SK-N-SH (cell line): Measurements from ENCODE around the gene DCTD.

Source experiments
- CHD2 ChIP-seq: fragments of 150-350 bp; IDR thresholded peaks from 2 replicates; pipeline ENCODE4 v1.6.1; 2018; ENCODE audit warnings: low read length; ENCODE audit not compliant: partially characterized antibody
- CTCF ChIP-seq: fragments of 200-600 bp; sonication (generic); IDR thresholded peaks from 2 replicates; pipeline ENCODE4 v1.6.1; 2017; ENCODE audit warnings: antibody characterized with exemption, mild to moderate bottlenecking, moderate library complexity
- EP300 ChIP-seq, 2 experiments: IDR thresholded peaks; 2 replicates each; pipeline versions ENCODE4 v1.4.0 to v1.6.1; 2012; ENCODE audit warnings: borderline replicate concordance in 1 of 2, low read depth in 1 of 2, low read length in 1 of 2
- EZH2phosphoT487 ChIP-seq: fragments of 200-600 bp; sonication (generic); IDR thresholded peaks from 2 replicates; pipeline ENCODE4 v1.6.1; 2017; ENCODE audit warnings: low read depth, mixed run types, mild to moderate bottlenecking, antibody characterized with exemption, moderate library complexity, borderline replicate concordance
- GABPA ChIP-seq: IDR thresholded peaks from 2 replicates; pipeline ENCODE4 v1.4.0; 2012; ENCODE audit warnings: low read depth, mild to moderate bottlenecking
- MXI1 ChIP-seq: IDR thresholded peaks from 2 replicates; pipeline ENCODE4 v1.6.1; 2012; ENCODE audit warnings: mild to moderate bottlenecking, low read depth, low read length, improper control_type of control experiment
- NRF1 ChIP-seq: IDR thresholded peaks from 2 replicates; pipeline ENCODE4 v1.6.1; 2012; ENCODE audit warnings: low read depth, mild to moderate bottlenecking, low read length
- POLR2AphosphoS5 ChIP-seq: IDR thresholded peaks from 2 replicates; pipeline ENCODE4 v1.6.1; 2012; ENCODE audit warnings: low read depth, low read length
- RFX5 ChIP-seq: IDR thresholded peaks from 2 replicates; pipeline ENCODE4 v1.6.1; 2012; ENCODE audit warnings: mild to moderate bottlenecking, improper control_type of control experiment, low read length
- TF ChIP-seq, protein P1 (sequence below): IDR thresholded peaks from 2 replicates; pipeline ENCODE4 v1.4.0; 2012; ENCODE audit warnings: low read depth, borderline replicate concordance
- TF ChIP-seq, protein P2 (sequence below): IDR thresholded peaks from 2 replicates; pipeline ENCODE4; 2012

- no peak for TF ChIP-seq RFX5
- TF ChIP-seq CTCF = no peak
- no peak for TF ChIP-seq EZH2phosphoT487
- TF ChIP-seq POLR2AphosphoS5 = no peak
- TF ChIP-seq MXI1 = no peak
- no peak for TF ChIP-seq EP300 (IDR thresholded peaks at IDR 0.05; ENCODE audit: borderline replicate concordance in 1 of 2, low read depth in 1 of 2, low read length in 1 of 2)
- no peak for TF ChIP-seq NRF1
- TF ChIP-seq CHD2 = no peak
- TF ChIP-seq GABPA = no peak
- TF ChIP-seq, protein P1, sequence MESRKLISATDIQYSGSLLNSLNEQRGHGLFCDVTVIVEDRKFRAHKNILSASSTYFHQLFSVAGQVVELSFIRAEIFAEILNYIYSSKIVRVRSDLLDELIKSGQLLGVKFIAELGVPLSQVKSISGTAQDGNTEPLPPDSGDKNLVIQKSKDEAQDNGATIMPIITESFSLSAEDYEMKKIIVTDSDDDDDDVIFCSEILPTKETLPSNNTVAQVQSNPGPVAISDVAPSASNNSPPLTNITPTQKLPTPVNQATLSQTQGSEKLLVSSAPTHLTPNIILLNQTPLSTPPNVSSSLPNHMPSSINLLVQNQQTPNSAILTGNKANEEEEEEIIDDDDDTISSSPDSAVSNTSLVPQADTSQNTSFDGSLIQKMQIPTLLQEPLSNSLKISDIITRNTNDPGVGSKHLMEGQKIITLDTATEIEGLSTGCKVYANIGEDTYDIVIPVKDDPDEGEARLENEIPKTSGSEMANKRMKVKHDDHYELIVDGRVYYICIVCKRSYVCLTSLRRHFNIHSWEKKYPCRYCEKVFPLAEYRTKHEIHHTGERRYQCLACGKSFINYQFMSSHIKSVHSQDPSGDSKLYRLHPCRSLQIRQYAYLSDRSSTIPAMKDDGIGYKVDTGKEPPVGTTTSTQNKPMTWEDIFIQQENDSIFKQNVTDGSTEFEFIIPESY = no peak
- TF ChIP-seq, protein P2, sequence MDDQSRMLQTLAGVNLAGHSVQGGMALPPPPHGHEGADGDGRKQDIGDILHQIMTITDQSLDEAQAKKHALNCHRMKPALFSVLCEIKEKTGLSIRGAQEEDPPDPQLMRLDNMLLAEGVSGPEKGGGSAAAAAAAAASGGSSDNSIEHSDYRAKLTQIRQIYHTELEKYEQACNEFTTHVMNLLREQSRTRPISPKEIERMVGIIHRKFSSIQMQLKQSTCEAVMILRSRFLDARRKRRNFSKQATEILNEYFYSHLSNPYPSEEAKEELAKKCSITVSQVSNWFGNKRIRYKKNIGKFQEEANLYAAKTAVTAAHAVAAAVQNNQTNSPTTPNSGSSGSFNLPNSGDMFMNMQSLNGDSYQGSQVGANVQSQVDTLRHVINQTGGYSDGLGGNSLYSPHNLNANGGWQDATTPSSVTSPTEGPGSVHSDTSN = no peak
These were observed 4.2 kb downstream of the DCTD start for GRCh38 chr4:182913036-182913435.
